ENCODE results near the gene KCMF1. TPM values are rescaled to one million over a fixed set of nuclear protein-coding genes. Genes with fewer than 3 reads are reported as not detected.
"Not testable (repeated sequence)": the region's sequence is repeated elsewhere in the genome, so short reads cannot be mapped to it uniquely, and the experiment has no call there.

KCMF1 gene
- total RNA-seq, result 65.9 and 97.5 TPM in 2 replicates

DNA sequence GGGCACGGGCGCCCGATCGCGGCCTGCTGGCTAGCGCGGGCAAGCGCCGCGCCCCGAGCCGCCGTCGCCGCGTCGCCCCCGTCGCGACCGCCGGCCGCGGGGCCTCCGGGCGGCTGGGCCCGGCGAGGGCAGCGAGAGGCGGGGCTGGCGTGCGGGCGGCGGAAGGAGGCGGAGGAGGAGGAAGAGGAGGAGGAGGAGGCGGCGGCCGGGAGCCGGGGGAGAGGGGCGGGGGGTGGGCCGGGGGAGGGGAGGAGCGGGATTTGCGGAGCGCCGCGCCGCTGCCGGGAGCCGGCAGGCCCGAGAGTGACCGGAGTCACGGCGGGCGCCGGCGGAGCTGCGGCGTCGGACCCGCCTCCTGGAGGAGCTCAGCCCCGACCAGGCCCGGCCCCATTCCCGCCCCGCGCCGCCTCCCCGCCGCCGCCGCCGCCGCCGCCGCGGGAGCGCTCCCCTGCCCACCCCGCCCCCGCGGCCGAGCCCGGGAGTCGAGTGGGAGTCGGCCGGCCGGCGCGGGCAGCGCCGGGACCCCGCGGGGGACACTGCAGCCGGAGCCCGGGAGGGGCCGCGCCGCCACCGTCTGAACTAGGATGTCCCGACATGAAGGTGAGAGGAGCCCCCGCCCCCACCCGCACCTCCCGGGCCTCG lies at the start of gene KCMF1:
Gene KCMF1, plus strand, starts transcription at position 294 of the 642 bp plus-strand sequence. Its CDS starts 291 bp downstream, at position 585.
- peak; percentile 73 for DNase-seq

- no peak for DNase-seq
Measured at GRCh38 chr2:84923009-84923408, 48.0 kb upstream of the KCMF1 start.

DNA sequence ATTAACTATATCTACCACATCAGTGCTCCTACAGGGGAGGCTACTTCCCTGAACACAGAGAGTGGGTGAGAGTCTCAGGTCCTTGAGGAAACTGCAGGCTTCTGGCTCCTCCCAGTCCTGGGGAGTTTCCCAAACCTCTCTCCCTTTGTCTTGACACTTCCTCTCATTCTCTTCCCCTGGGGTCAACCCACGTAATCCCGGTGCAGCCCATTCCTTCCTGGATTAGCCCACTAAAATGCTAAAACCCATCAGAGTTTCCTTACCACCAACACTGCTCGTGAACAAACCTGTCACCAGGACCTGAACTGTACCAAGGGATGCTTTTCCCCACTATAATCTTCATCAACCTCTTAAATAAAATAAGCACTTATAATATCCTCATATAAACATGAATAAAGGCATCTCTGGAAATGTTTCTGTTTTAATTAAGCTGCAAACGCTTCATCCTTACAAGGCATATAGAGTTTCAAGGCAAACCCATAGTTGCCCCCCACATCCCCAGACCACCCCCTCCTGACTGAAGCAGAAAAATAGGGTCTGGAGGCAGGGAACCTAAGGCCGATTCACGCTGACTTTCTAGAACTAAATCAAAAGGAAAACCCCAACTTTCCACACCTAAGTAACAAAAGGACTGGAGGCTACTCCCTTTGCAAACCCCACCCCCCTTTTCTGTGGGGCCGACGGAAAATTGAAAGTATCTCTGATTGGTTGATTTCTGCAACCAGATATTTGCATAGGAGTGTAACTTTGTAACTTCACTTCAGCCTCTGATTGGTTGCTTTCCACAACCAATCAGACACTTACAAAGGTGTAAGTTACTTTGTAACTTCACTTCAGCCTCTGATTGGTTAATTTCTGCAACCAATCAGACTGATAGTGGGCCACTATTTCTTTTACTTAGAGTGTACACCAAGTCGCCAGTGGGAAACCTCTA lies 46.5 kb upstream of the KCMF1 start:
- DNase-seq, result peak; percentile 95

DNA sequence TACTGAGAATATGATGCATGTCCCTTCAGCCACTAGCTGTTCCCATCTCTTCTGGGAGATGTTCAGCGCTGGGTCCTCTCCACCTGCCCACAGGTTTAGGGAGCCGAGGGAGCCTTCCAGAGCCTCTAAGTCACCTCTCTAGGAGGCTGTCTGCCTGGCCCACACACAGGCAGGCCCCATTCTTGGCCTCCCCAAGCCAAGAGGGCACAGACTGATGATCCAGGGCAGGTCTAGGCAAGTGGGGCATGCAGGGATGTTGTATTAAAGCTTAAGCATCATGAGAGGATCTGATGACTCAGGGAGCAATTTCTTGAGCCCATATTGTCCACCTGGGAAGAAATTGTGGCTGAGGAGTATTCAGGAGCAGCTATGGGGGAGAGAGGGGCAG lies 45.6 kb upstream of the KCMF1 start:
- no peak for DNase-seq

GRCh38 chr2:84925724-84926376 lies 45.1 kb upstream of the KCMF1 start:
- DNase-seq, result peak; percentile 96

DNA sequence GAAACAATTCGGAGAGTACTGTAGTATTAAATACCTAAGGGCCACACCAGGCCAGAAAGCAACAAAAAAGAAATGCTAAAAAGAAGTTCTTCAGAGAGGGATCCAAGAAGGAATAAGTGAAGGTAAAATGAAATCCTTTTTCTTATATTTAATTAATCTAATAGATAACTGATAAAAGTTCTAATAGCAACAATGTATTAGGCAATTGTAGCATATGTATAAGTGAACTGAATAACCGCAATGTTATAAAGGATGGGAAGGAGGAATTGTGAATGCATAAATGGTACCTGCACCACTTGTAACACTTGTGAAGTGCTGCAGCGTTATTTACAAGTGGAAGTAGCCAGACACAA lies 43.7 kb upstream of the KCMF1 start:
- no peak for DNase-seq

DNA sequence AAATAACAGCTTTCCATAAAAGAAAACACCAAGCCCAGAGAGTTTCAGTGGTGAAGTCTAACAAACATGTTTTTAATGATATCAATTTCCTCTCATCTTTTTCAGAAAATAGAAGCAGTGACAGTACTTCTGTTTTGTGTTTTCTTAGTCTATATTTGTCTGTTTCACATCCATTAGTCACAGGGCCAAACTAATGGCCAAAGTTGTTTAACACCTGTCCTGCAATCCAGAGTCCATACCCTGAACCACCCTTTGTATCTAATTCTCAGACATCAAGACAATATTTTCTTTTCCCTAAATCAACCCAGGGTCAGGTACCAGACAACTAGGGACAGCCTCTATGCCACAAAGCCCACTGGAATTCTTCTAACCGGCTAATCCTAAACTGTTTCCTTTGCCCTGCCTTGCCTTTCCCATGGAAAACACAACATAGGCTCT lies 39.6 kb upstream of the KCMF1 start:
- no peak for DNase-seq

DNA sequence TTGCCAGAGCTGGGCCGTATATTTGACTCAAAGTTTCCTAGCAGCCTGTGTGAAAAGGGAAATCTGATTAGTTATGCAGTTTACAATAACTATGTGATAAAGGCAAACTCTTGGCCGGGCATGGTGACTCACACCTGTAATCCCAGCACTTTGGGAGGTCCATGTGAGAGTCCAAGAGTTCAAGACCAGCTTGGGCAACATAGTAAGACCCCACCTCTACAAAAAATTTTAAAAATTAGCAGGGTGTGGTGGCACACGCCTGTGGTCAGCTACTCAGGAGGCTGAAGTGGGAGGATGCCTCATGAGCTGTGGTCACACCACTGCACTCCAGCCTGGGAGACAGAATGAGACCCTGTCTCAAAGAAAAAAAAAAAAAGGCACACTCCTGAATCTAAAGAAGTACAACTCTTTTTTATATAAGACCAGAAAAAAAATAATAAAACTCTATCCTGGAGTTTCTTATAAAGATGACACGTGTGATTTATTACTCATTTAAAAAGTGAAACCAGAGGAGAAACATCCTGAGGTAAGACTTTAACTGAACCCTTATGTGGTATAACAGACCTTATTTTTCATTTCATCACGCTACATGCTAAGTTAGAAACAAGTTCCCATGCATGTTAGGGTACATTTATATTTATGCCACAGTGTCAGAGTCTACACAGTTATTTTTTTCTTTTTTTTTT lies 32.6 kb upstream of the KCMF1 start:
- no peak for DNase-seq

DNA sequence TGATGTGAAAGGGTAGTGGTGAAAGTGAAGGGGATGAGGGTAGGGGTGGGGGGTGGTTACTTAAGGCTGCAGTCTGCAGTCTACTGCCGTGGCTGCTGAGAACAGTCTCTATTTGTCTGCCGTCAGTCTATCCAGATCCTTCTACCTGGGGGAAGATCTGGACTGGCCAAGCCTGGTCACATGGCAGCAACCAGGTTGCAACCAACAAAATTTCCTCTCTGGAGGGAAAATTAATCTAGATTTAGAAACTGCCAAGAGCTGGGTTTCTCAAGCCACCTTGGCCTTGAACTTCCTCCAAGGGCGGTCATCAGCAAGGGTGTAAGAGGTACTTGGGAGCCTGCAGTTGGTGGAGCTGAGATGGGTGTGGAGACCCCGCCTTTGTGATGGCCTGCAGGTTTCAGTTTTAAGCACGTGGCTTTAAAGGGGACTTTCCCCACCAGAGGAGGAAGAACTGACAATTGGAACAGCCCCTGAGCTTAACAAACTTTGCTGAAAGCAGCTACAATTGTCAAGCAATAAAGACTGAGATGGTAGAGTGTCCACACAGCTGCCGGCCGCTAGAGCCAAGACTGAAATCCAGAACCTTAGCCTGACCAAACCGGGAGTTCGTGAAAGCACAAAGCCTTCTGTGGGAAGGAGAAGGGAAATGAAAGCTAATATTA lies 31.4 kb upstream of the KCMF1 start:
- no peak for DNase-seq

DNA sequence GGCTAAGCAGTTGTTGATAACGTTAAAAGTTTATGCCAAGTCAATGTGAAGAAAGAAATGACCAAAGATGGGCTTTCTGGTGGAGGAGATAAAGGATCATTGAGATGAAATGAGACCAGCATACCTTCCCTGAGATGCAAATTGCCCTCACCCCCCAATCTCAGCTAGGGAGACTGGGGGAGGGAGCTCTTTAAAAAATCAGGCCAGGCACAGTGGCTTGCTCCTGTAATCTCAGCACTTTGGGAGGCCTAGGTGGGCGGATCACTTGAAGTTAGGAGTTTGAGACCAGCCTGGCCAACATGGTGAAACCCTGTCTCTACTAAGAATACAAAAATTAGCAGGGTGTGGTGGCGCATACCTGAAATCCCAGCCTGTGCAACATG lies 30.9 kb upstream of the KCMF1 start:
- DNase-seq, result no peak

GRCh38 chr2:84940831-84941412 lies 30.0 kb upstream of the KCMF1 start:
- DNase-seq, result no peak

- no peak for DNase-seq
Measured at GRCh38 chr2:84942166-84942565, 28.8 kb upstream of the KCMF1 start.

GRCh38 chr2:84942964-84943421 lies 28.0 kb upstream of the KCMF1 start:
- DNase-seq, result peak; percentile 27

DNA sequence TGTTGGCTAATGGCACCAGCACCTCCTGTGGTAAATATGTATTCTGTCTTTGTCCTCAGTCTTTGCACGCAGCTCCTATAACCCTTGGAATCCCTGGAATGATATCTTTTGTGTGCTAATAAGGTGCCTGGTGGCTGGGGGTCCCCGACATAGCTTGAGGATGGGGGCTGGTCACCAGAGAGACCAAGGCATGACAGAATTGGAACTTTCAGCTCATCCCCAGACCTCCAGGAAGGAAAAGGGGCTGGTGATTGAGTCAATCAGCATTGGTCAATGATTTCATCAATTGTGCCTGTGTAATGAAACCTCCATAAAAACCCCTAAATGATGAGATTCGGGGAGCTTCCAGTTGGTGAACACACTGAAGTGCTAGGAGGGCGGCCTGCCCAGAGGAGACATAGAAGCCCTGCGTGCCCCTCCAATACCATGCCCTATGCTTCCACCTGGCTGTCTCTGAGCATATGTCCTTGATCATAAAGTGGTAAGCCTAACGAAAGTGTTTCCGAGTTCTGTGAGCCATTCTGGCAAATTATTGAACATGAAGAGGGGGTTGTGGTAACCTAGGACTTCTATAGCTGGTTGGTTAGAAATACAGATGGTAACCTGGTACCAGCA lies 26.6 kb upstream of the KCMF1 start:
- no peak for DNase-seq

- DNase-seq, result not testable (repeated sequence)
Measured at GRCh38 chr2:84945838-84946203, 25.1 kb upstream of the KCMF1 start.

DNA sequence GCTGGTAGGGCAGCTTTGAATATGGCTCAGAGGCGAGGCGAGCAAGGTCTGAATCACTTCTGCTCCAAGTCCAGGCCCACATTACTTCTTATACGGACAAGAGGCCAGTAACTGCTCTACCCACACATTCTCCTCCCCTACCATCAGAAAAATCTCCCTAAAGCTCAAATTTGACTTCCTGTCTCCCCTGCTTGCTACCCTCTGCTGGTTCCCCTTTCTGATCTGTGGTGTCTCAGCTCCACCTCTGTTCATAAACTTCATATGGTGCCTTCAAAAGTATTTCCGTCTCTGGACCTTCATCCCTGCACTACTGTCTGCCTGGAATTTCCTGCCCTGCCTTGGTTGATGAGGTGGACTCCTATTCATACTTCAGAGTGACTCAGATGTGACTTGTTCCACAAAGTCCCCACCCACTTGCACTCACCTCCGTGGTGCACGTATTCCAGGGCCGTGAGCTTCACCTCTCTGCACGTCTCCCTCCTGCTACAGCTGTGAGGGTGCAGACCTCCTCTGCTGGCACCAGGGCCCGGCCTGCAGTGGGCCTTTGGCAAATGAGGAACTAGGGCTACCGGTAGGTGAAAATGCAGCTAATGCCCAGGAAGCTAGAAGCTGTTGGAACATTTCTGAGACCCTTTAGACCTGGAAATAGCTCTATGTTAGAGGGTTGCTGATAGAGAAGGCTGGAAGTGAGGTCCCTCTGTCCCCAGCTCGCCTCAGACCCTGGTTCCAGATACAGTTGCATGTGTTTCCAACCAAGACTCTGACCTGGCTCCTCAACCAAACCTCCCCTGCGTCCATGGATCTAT lies 24.6 kb upstream of the KCMF1 start:
- DNase-seq, result peak; percentile 74

DNA sequence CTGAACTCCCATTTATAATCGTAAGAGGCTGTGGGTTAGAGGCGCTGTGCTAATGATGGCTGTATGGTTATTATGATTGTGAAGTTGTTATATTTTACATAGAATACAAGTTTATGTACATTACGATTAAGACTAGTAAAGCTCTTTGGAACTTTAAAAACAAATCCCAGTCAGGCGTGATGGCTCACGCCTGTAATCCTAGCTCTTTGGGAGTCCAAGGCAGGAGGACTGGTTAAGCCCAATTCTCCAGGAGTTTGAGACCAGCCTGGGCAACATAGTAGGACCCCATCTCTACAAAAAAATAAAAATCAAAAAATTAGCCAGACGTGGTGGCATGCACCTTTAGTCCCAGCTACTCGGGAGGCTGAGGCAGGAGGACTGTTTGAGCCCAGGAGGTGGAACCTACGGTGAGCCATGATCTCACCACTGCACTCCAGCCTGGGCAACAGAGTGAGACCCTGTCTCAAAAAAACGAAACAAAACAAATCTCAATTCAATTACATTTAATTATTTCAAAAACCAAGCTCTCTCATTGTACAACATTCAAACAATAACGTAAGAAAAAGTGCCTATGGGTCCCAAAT lies 23.9 kb upstream of the KCMF1 start:
- no peak for DNase-seq

DNA sequence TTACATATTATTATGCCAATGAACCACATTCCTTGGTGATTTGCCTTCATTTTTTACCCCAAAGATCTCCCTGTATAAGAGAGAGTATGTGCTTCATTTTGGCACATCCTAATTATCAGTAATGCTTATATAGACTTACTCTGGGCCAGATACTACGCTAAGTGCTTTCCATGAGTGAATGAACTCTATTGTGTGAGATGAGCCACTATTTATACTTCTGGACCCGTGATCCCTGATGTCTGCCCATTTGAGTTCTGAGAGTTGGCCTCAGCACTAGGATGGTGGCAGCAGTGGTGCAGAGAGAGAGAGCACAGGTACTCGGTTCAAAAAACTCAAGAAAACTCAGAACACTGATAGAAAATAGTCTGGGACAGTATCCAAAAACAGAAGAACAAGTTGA lies 17.4 kb upstream of the KCMF1 start:
- no peak for DNase-seq

DNA sequence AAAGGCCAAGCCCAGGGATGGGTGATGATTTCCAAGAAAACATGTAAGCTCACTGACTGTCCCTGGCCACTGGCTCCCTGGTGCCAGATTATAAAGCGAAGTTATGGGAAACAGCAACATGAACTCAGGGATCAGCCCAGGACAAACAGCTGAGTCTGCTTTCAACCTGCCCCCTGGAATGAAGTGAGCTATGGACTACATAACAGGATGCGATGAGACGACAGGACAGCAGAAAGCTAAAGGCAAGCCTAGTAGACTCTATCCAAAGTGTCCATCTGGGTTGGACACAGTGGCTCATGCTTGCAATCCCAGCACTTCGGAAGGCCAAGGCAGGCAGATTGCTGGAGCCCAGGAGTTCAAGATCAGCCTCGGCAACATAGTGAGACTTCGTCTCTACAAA lies 16.6 kb upstream of the KCMF1 start:
- DNase-seq, result no peak
